Right kidney (tissue), 1 donor: ENCODE data around the gene ARIH2.

Experiments used
- DNase-seq: peaks from one replicate; pipeline ENCODE4 v3.0.0-alpha.2; 2016

The ARIH2 gene

GRCh38 chr3:49020330-49021212, 101.9 kb downstream of the ARIH2 start:
- peak; percentile 62 for DNase-seq

- peak; percentile 98 for DNase-seq
Measured at GRCh38 chr3:49021213-49021812, 102.7 kb downstream of the ARIH2 start.

DNA sequence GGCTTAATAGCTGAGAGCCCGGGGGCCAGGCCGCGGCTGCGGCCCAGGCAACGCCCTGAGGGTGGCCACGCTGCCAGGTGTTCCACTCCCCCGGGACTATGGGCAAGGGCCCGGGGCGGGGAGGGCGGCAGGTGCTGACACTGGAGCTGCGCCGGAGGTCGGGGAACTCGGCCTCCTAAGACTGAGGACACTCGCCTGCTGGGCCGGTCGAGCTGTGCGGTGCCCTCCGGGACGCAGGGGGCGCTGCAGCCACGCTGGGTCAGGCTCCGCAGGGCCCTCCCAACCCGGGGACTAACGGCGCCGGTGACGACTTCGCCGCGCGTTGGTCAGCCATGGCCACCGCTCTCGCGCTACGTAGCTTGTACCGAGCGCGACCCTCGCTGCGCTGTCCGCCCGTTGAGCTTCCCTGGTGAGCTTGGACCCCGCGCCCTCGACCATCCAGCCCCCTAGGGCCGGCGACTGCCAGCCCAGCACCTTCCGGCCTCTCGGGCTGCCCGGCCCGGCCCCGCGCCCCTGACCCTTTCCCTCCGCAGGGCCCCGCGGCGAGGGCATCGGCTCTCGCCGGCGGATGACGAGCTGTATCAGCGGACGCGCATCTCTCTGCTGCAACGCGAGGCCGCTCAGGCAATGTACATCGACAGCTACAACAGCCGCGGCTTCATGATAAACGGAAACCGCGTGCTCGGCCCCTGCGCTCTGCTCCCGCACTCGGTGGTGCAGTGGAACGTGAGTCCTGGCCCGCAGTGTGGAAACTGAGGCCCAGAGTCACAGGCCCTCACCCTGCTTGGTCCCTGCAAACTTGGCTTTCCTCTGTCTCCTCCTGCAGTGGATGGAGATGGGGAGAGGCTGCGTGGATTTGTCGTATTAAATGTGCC, 103.4 kb downstream of the ARIH2 start, which contains the start of gene NDUFAF3:
Gene NDUFAF3, plus strand, starts transcription at position 309 of the 875 bp plus-strand sequence. Its CDS starts 24 bp downstream, at position 333.
- DNase-seq = no peak

DNA sequence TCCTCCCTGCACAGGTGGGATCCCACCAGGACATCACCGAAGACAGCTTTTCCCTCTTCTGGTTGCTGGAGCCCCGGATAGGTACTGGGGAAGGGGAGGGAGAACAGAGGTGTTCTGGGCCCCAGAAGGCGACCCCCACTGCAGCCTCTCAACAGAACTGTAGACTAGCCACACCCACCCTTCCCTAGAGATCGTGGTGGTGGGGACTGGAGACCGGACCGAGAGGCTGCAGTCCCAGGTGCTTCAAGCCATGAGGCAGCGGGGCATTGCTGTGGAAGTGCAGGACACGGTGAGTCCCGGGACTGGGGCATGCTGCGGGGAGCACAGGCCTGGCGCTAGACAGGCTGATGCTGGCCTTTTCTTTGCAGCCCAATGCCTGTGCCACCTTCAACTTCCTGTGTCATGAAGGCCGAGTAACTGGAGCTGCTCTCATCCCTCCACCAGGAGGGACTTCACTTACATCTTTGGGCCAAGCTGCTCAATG, 104.1 kb downstream of the ARIH2 start:
- DNase-seq = no peak

- no peak for DNase-seq
Measured at GRCh38 chr3:49023775-49024174, 105.1 kb downstream of the ARIH2 start.

DNA sequence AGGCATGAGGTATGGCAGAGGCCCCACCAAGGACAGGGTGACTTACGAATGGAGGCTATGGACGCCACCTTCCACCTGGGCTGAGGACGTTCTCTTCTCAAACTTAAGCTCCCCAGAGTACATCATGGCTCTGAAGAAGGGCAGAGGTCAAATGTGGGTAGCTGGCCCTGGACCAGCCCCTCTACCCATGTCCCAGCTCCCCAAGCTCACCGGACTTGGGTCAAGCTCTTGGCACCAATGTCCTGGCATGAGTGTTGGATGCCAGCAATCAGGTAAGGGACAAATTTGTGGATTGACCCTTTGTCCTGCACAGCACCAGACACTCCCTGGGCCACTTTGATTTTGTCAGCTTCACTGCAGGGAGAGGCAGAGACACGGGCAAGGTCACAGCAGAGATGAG, 105.8 kb downstream of the ARIH2 start:
- DNase-seq = no peak

GRCh38 chr3:49025005-49025792, 106.6 kb downstream of the ARIH2 start:
- no peak for DNase-seq

- no peak for DNase-seq
Measured at GRCh38 chr3:49025793-49026520, 107.3 kb downstream of the ARIH2 start.

DNA sequence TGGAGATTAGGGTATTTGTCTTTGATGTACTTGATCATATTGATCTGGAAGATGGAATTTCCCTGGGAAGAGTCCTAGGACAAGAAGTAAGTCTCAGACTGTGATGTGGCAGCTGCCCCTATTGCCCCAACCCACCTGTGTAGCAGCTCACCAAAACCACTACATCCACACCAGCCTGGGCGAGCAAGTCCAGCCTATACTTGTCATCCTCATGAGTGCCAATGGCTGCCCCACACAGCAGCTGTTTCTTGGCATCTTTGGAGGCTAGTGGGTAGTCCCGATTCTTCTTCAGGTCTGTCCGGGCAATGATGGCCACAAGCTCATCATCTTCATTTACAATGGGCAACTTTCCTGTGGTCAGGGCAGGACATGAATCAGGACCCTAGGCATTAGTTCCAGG, 107.9 kb downstream of the ARIH2 start:
- DNase-seq = no peak

- no peak for DNase-seq
Measured at GRCh38 chr3:49027634-49028033, 109.0 kb downstream of the ARIH2 start.

DNA sequence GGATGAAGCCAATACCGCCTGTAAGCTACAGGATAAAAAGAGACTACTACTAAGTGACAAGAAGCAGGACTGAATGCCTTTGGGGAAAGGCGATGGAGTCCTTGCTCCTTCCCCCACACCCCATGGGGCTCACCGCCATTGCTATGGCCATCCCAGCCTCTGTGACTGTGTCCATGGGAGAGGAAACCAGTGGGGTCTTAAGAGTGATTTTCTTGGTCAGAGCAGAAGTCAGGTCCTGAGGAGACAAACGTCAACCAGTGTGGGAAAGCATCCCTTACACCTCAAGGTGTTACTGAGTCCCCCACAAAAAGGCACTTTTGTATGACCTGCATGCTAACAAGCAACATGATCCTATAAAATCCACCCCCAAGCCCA, 109.6 kb downstream of the ARIH2 start:
- no peak for DNase-seq

DNA sequence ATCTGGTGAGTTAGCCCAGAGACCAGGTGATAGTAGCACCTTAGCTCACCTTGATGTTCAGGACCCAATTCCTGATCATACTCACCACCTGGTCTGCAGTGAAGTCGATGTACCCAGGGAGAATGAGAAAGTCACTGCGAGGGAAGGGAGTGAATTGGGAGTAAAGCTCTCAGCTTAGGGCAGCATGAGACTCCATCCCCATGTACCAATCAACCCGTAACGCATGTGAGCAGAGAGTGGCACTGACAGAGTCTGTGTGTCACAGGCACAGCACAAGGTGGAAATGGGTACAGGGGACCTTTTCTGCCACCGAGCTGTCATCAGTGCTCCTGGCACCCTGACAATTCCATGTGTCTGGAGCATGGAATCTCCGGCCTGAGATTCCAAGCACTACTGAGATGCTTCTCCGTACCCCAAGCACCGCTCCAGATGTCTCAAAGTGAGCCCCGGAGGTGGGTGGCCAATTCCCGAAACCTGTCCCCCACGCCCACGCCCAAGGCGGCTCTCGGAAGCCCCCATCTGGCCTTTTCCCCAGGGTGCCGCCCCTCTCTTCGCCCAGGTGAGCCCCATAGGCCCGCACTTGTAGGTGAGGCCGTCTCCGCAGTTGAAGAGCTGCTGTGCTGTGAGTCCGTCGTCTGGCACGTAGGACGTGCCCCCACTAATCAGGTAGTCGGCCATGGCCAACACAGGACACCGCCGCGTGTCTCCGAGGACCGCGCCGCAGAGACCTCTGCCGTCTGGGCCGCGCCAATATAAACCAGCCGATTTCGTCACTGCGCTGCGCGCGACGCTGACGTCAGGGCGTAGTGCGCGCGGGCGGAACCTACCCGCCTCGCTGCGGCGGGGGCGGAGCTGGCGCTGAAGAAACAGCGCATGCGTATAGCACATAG, 110.3 kb downstream of the ARIH2 start, which contains the start of gene IMPDH2:
Gene IMPDH2, minus strand, starts transcription at position 726 of the 890 bp plus-strand sequence. Its CDS starts 48 bp downstream, at position 678.
- DNase-seq = peak; percentile 88

DNA sequence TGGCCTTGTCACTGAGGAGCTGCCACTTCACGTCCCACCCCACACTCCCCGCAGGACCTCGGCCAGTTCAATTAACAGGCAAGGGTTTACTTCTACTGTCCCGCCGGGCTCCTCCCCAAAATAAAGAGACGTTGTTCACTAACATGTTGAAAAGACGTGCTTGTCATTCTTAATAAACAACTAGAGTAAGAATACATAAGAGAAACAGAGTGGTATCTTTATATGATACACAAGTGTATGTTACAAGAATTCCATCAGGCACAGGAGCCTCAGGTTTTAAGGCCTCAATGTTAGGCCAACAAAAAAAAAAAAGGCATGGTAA, 110.9 kb downstream of the ARIH2 start:
- no peak for DNase-seq

- no peak for DNase-seq
Measured at GRCh38 chr3:49030321-49030720, 111.7 kb downstream of the ARIH2 start.

DNA sequence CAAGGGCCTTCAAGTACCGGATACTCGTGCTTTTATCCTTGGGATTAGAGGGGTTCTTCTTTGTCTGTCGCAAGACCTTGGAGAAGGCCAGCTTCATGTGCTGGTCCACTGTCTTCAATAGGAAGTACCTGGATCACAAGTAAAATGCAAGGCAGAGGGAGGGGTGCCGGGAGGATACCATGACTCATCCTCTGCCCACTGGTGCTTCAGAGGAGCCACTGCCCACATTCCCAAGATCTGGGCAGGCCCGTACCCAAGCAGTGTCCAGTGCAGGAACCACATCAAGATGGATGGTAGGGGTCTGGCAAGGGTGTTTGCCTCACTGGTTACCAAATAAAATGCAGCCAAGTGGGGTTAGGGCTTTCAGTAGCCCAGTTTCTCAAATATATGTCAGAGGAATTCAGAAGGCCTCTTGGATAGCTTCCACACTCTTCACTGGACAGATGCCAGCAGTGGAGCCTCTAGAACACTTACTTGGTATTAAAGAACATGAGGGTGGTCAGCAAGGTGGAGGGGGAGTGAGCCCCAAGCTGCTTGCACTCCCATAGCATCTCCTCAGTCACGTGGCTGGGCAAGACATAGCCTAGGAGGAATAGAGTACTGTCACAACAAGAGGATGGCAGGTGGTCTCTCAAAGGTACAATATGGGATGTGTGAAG, 114.1 kb downstream of the ARIH2 start:
- DNase-seq = no peak

GRCh38 chr3:49034650-49035049, 116.0 kb downstream of the ARIH2 start:
- DNase-seq = no peak

- no peak for DNase-seq
Measured at GRCh38 chr3:49035281-49035680, 116.6 kb downstream of the ARIH2 start.
